AG04449 (cell line): ENCODE measurements around the gene TSPAN11.

Experiments
- CTCF ChIA-PET: fragments of 350-600 bp; formaldehyde crosslinking; extraction: SDS; loops from one replicate; lab custom pipeline; 2021; ENCODE audit warnings: antibody characterized with exemption; lab: Yijun Ruan, JAX
- POLR2A ChIA-PET: fragments of 400-600, 350-600 bp; formaldehyde crosslinking; extraction: SDS; loops from one replicate; lab custom pipeline; 2020; ENCODE audit warnings: antibody characterized with exemption, inconsistent platforms; lab: Yijun Ruan, JAX
- DNase-seq: peaks from one replicate; pipeline ENCODE4 v3.0.0-alpha.2; 2010; ENCODE audit warnings: low read depth, low spot score
- H3K4me3 ChIP-seq: 2 replicates; pipeline ENCODE4 v1.5.1; 2011; ENCODE audit warnings: low read depth, mild to moderate bottlenecking, control low read depth, low read length
- TF ChIP-seq, protein P1 (sequence below): IDR thresholded peaks from one replicate; pipeline ENCODE4 v1.5.1; 2011; ENCODE audit warnings: mild to moderate bottlenecking, moderate library complexity, low read length, control low read depth, inconsistent platforms; ENCODE audit not compliant: insufficient read depth; ENCODE audit errors: missing control alignments

The TSPAN11 gene

DNA sequence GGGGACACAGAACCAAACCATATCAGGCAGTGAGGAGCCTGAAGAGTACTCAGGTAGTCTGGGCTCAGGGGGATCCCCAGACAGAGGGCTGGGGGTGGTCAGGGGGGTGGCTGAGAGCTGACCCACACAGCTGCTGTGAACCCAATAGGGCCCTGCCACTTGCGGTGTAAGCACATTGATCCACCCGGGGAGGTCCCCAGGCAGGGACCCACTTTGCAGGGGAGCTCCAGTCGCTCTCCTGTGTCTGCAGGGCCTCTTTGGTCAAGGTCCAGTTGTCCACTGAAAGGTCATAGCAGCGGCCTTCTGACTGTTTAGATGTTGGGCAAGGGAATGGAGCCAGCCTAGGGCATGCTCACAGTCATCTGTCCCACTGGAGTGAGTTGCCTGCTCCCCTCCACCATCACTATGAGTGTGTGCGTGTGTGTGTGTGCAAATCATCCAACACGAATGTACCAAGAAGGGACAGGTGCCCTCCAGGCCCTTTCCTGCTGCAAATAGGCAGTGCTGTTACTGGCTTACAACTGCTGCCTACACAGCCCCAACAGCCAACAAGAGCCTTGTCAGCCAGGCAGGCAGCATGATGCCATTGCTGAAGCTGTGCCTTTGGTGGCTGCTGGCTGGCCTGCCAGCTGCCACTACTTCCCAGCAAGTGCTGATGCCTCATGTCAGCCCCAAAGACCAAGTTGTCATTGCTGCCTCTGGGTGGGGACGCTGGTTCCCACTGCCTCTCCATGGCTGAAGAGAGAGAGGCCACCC is 71.3 kb downstream of the TSPAN11 start:
- TF ChIP-seq, protein P1, sequence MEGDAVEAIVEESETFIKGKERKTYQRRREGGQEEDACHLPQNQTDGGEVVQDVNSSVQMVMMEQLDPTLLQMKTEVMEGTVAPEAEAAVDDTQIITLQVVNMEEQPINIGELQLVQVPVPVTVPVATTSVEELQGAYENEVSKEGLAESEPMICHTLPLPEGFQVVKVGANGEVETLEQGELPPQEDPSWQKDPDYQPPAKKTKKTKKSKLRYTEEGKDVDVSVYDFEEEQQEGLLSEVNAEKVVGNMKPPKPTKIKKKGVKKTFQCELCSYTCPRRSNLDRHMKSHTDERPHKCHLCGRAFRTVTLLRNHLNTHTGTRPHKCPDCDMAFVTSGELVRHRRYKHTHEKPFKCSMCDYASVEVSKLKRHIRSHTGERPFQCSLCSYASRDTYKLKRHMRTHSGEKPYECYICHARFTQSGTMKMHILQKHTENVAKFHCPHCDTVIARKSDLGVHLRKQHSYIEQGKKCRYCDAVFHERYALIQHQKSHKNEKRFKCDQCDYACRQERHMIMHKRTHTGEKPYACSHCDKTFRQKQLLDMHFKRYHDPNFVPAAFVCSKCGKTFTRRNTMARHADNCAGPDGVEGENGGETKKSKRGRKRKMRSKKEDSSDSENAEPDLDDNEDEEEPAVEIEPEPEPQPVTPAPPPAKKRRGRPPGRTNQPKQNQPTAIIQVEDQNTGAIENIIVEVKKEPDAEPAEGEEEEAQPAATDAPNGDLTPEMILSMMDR = no peak
- no peak for DNase-seq
- H3K4me3 ChIP-seq = no peak overlapping the region
- POLR2A ChIA-PET = no interaction called here
- CTCF ChIA-PET = interaction anchor here (1.4 kb wide), 1 partner anchor 12 kb away, joined by 6 read pairs; no protein-coding TSS in a partner anchor

DNA sequence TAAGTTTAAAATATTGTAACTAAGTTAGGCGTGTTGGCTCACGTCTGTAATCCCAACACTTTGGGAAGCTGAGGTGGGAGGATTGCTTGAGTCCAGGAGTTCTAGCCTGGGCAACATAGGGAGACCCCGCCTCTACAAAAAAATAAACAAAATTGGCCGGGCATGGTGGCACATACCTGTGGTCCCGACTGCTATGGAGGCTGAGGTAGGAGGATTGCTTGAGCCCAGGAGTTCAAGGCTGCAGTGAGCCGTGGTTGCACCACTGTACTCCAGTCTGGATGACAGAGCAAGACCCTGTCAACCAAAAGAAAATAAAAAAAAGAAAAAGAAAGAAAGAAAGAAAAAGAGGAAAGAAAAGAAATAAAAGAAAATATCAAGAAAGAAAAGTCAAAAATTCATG is 72.5 kb downstream of the TSPAN11 start:
- ChIA-PET POLR2A (no interaction called here), CTCF (no interaction called here)
- no peak for DNase-seq
- TF ChIP-seq, protein P1 = no peak
- H3K4me3 ChIP-seq = no peak overlapping the region

DNA sequence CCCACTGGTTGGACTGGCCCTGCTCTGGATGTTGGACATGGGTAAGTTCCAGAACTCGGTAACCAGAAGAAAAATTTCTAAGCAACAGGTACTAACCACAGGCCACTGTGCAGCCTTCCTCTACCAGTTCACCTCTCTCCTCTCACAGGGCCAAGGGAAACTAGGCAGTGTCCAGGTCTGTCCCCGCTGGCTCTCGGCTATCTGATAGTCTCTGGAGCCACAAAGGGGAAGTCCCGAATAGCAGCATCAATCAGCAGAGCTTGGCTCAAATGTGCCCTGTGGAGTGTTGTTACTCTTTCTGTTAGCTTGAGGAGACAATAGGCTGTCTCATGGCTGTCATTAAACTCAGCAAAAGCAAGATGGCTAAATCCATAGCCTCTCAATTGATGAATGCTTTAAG is 73.2 kb downstream of the TSPAN11 start:
- H3K4me3 ChIP-seq = no peak overlapping the region
- POLR2A ChIA-PET = no interaction called here
- no peak for DNase-seq
- CTCF ChIA-PET = interaction anchor here (1.1 to 1.3 kb wide), 2 partner anchors 11 to 272 kb away, joined by 3 to 4 read pairs; no protein-coding TSS in a partner anchor
- TF ChIP-seq, protein P1 = no peak

DNA sequence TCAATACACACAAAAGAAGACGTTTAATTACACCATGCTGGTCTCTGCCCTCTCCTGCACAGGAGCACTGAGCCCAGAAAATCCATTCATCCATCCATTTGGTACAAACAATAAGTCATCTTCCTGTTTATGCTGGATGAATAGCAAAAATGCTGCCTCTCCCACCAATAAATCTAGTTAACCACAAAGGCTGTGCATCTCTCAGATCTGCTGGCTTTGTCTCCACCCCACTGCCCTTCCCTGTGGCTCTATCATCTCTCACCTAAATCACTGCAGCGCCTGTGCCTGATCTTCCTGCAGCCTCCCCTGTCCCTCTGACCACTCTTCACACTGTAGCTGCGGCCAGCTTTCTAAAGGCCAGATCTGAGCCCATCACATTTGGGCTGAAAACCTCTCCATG is 74.2 kb downstream of the TSPAN11 start:
- H3K4me3 ChIP-seq = no peak overlapping the region
- POLR2A ChIA-PET = no interaction called here
- TF ChIP-seq, protein P1 = no peak
- CTCF ChIA-PET = interaction anchor here (0.5 to 1.3 kb wide), 3 partner anchors 10 to 271 kb away, joined by 3 to 4 read pairs (median 3); no protein-coding TSS in a partner anchor
- DNase-seq = no peak

DNA sequence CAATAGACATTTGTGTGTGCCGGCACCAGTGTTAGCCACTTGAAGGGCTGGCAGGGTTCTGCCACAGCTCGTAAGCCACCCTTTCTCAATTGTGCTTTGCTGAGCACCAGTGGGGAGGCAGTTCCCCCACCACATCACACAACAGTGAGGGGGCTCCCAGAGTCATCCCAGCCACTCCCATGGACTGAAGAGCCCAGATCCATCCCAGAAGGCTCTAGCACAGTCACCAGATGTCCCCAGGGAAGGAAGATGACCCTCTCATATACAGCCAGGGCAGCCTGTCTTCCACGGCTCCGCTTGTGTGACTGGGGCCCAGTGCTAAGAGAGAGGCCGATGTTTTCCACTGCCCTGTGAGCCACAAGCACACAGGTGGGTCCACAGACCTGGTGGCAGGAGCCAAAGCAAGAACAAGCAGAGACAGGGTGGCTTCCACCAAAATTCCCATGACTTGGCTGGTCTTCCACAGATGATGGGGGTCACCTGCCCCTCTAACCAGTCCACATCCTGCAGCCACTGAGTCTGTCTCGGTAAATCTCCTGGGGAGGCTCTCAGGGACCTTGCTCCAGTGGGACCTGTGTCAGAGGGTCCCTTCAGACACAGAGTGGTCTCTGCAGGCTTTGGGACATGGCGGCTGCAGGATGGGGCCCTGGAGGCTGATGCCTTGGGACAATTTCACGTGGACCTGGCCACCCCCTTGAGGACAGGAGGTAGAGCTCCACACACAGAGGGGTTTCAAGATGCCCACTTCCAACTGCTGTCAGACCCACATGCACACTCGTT is 75.2 kb downstream of the TSPAN11 start:
- no peak overlapping the region for H3K4me3 ChIP-seq
- no peak for DNase-seq
- POLR2A ChIA-PET = no interaction called here
- CTCF ChIA-PET = interaction anchor here (1.1 kb wide), 1 partner anchor 16 kb away, joined by 4 read pairs; no protein-coding TSS in a partner anchor
- TF ChIP-seq, protein P1 = no peak

DNA sequence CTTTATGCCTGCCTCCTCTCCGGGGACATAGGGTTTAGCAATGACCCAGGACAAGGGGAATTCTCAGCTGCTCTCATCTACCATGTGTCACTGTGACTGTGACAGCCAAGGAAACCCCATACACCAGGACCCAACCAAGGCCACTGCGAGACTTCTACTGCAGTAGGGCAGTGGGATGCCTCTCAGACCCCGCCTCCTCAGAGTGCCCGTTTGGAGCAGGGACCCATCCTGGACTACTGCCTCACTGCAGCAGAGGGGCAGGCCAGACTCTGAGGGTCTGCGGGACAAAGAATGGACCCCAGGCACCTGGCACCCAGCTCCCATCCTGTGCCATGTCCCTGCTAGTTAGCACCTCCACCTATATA is 75.8 kb downstream of the TSPAN11 start:
- ChIA-PET CTCF (interaction anchor here (1.1 kb wide), 1 partner anchor 16 kb away, joined by 4 read pairs; no protein-coding TSS in a partner anchor), POLR2A (no interaction called here)
- TF ChIP-seq, protein P1 = no peak
- H3K4me3 ChIP-seq = no peak overlapping the region
- DNase-seq = no peak
